ENCODE data around the gene CDK5RAP2. TPM values are rescaled to one million over a fixed set of nuclear protein-coding genes. Genes with fewer than 3 reads are reported as not detected.

The CDK5RAP2 gene
- total and polyA plus RNA-seq, 8 donors = 24.7 to 438 (median 31.3) TPM

DNA sequence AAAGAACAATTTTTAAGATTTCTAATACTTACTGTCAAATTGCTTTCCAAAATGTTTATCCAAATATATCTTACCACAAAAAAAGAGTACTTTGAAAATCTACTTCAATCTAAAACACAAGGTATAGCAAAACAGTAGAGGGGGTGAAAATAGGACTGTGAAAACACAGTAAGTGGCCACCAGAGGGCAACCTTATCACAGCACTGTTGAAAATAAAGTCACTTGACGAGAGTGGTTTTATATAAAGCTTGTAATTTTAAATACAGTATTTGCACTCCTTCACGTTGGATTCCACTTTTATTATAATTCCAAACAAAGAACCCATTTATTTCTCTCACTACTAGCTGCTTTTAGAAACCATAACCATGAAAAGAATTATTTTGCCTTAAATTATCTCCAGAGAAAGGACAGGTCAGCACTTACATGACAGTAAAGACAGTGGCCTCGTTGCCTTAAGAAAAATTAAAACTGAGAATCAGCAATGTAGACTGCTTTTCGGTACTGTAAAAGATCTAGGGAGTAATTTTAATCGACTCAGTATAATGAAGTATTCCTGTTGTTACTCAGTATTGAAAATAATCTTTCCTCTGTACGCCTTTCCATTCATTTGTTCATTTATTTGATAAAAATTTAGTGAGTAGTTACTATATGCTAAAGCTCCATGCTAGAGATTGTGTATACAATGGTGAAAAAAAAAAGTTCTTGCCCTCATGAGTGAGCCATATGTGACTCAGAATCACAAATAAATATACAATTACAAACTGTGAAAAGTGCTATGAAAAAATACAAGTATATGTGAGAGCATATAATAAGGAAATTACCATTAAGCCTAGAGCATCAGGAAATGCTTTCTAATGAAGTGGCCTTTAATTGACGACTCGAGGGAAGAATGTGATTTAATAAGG is 40.0 kb upstream of the CDK5RAP2 start:
- Histone ChIP-seq H3K4me3 (no peak overlapping the region), H3K27me3 (no peaks in the 10 kb centered on the region), H3K4me1 (peaks cover 0 to 10% (median 4%) of the 10 kb centered on the region in 4 donors), H3K36me3 (peaks cover 0 to 16% (median 11%) of the 10 kb centered on the region in 4 donors), H3K27ac (no peak overlapping the region), H3K9me3 (no peaks in the 10 kb centered on the region)
- intact Hi-C loops (cut with DNase I; ENCODE audit: low total_unique reads) = no loop called here
- TF ChIP-seq, protein P1, sequence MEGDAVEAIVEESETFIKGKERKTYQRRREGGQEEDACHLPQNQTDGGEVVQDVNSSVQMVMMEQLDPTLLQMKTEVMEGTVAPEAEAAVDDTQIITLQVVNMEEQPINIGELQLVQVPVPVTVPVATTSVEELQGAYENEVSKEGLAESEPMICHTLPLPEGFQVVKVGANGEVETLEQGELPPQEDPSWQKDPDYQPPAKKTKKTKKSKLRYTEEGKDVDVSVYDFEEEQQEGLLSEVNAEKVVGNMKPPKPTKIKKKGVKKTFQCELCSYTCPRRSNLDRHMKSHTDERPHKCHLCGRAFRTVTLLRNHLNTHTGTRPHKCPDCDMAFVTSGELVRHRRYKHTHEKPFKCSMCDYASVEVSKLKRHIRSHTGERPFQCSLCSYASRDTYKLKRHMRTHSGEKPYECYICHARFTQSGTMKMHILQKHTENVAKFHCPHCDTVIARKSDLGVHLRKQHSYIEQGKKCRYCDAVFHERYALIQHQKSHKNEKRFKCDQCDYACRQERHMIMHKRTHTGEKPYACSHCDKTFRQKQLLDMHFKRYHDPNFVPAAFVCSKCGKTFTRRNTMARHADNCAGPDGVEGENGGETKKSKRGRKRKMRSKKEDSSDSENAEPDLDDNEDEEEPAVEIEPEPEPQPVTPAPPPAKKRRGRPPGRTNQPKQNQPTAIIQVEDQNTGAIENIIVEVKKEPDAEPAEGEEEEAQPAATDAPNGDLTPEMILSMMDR (IDR thresholded peaks at IDR 0.05) = peak in 5 of 7 experiments; percentile 67 to 79 (median 74)
- TF ChIP-seq POLR2AphosphoS5 (IDR thresholded peaks at IDR 0.05) (peak in 1 of 3 donors; percentile 27), POLR2A (IDR thresholded peaks at IDR 0.05) (no peak), EP300 (IDR thresholded peaks at IDR 0.05) (no peak)
- peak; percentile 68 to 90 for DNase-seq
- WGBS, 5 donors = 38 to 49% (median 44%) methylated on average over 8 of the region's 8 CpGs

DNA sequence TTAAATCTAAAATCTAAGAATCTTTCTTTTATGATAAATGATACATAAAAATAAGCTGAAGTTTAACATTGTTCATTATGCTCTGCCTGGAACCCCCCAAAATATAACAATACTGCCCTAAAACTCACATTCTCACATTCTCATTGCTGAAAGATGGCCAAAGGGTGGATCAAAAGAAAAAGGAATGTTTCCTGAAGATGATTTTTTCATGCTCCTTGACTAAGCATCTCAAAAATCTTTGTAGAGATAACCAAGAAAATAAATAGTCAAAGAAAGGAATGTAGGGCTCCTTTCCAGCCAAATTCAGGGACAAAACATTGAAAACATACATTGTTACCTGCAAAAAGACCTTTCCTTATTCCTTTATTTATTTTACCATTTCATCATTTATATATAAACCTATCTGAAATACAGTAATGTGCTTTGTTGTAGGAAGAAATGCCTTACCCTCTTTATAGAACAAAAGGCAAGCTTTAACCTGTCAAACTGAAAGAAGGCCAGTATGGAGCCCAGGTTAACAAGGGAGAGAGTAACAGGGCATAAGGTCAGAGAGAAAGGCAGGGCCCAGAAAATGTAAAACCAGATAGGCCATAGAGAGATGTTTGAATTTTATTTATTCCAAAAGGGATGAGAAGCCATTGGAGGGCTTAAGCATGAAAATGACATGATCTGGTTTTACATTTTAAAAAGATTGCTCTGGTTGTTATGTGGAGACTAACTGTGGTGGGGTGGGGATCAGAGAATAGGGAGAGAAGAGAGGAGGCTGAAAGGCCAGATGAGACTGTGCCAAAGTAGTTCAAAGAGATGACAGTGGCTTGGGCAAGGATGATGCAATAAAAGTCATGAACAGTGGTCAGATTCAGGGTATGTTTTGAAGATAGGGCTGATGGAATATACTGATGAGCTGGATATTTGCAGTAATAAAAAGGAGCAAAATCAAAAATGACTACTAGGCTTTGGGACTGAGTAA is 37.3 kb upstream of the CDK5RAP2 start:
- intact Hi-C loops (cut with DNase I; ENCODE audit: low total_unique reads) = no loop called here
- Histone ChIP-seq H3K4me1 (peaks cover 0 to 6% (median 3%) of the 10 kb centered on the region in 4 donors), H3K9me3 (no peaks in the 10 kb centered on the region), H3K4me3 (no peak overlapping the region), H3K27me3 (no peaks in the 10 kb centered on the region), H3K36me3 (peaks cover 0 to 19% (median 10%) of the 10 kb centered on the region in 4 donors), H3K27ac (no peak overlapping the region)
- TF ChIP-seq POLR2A (IDR thresholded peaks at IDR 0.05) = no peak
- TF ChIP-seq POLR2AphosphoS5 (IDR thresholded peaks at IDR 0.05) = no peak
- TF ChIP-seq, protein P1 (IDR thresholded peaks at IDR 0.05) = no peak
- no peak for TF ChIP-seq EP300 (IDR thresholded peaks at IDR 0.05)
- DNase-seq = no peak

DNA sequence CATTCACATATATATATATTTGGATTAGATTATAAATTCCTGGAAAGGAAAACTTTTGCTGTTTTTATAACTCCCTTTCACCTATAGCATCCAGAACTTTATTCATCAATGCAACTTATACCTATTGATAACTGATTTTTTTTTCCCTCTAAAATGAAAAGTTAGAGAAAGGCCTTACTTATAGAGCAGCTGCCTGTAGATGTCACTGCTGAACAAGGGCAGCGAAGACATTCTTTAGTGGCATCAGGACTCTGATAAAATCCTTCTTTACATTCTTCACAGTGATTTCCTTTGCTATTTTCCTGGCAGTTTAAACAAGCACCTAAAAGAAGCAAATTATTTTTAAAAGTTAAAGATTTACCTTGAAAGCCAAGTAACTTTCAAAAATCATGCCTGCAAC is 32.3 kb upstream of the CDK5RAP2 start:
- H3K27ac ChIP-seq = no peak overlapping the region
- no peaks in the 10 kb centered on the region for H3K27me3 ChIP-seq
- H3K36me3 ChIP-seq = peaks cover 0 to 30% (median 20%) of the 10 kb centered on the region in 4 donors
- DNase-seq = no peak
- WGBS, 5 donors = 88 to 97% (median 95%) methylated on average over 1 of the region's 1 CpG
- no peak overlapping the region for H3K4me3 ChIP-seq
- TF ChIP-seq POLR2A (IDR thresholded peaks at IDR 0.05) (no peak), EP300 (IDR thresholded peaks at IDR 0.05) (no peak), POLR2AphosphoS5 (IDR thresholded peaks at IDR 0.05) (no peak)
- TF ChIP-seq, protein P1 (IDR thresholded peaks at IDR 0.05) = no peak
- no peaks in the 10 kb centered on the region for H3K4me1 ChIP-seq
- intact Hi-C loops (cut with DNase I; ENCODE audit: low total_unique reads) = no loop called here
- H3K9me3 ChIP-seq = no peaks in the 10 kb centered on the region

DNA sequence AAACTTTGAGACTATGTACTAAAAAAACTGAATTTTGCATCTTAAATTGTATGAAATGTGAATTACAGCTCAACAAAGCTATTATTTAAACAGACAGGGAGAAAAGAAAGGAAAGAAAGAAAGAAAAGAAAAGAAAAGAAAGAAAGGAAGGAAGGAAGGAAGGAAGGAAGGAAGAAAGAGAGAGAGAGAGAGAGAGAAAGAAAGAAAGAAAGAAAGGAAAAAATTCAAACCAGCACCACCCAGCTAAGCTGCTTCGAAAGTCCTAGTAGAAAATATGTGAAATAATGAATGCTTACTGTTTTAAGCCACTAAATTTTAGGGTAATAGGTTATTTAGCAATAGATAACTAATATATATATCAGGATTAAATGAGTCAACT is 31.7 kb upstream of the CDK5RAP2 start:
- intact Hi-C loops (cut with DNase I; ENCODE audit: low total_unique reads) = no loop called here

More for the DNA sequence above, 31.7 kb upstream of the CDK5RAP2 start:
- WGBS, 5 donors = 88 to 98% (median 93%) methylated on average over 1 of the region's 1 CpG
- TF ChIP-seq EP300 (IDR thresholded peaks at IDR 0.05) (no peak), POLR2A (IDR thresholded peaks at IDR 0.05) (no peak), POLR2AphosphoS5 (IDR thresholded peaks at IDR 0.05) (no peak)
- TF ChIP-seq, protein P1 (IDR thresholded peaks at IDR 0.05) = no peak
- no peak for DNase-seq
- Histone ChIP-seq H3K36me3 (peaks cover 0 to 35% (median 26%) of the 10 kb centered on the region in 4 donors), H3K27ac (no peak overlapping the region), H3K27me3 (no peaks in the 10 kb centered on the region), H3K9me3 (no peaks in the 10 kb centered on the region), H3K4me1 (no peaks in the 10 kb centered on the region), H3K4me3 (no peak overlapping the region)
